ENCODE measurements around the gene CXXC5.
"Not testable (repeated sequence)": the region's sequence is repeated elsewhere in the genome, so short reads cannot be mapped to it uniquely, and the experiment has no call there.

- not testable (repeated sequence) for TF ChIP-seq POLR2A (IDR thresholded peaks at IDR 0.05); CTCF (IDR thresholded peaks at IDR 0.05); POLR2AphosphoS5 (IDR thresholded peaks at IDR 0.05; ENCODE audit: insufficient read depth in 1 of 2, low read depth in 1 of 2)
These were observed 70.3 kb downstream of the CXXC5 start for GRCh38 chr5:139718403-139718802.
